GM12892 (cell line): Measurements from ENCODE around the gene CECR2.

ENCODE experiments used
- POLR2A ChIP-seq: IDR thresholded peaks from 2 replicates; pipeline ENCODE4 v1.6.1; 2011; ENCODE audit warnings: low read depth, low read length, control low read depth
- POLR2AphosphoS5 ChIP-seq: IDR thresholded peaks from 2 replicates; pipeline ENCODE4 v1.6.1; 2011; ENCODE audit warnings: low read depth, low read length, control low read depth
- TAF1 ChIP-seq: IDR thresholded peaks from 2 replicates; pipeline ENCODE4 v1.6.1; 2011; ENCODE audit warnings: low read depth, mild to moderate bottlenecking, control low read depth, low read length, borderline replicate concordance

- no peak for TF ChIP-seq POLR2A
- no peak for TF ChIP-seq POLR2AphosphoS5
- TF ChIP-seq TAF1 = no peak
Observed at GRCh38 chr22:17334059-17334458, 35.2 kb upstream of the CECR2 start.
